Measurements from ENCODE around the gene GNB4. TPM values are rescaled to one million over a fixed set of nuclear protein-coding genes. Genes with fewer than 3 reads are reported as not detected.

GNB4 gene
- 11.0 to 18.4 TPM (median 16.6 TPM) in 5 replicates for total RNA-seq (2022; extraction: Qiagen RNA extraction)

GRCh38 chr3:179451265-179452175, at the start of gene GNB4:
TSS of gene GNB4 (minus strand) at chr3:179451470. CDS start at chr3:179426200, 25,270 bp downstream.

GRCh38 chr3:179347345-179348194, 103.7 kb downstream of the GNB4 start, which contains the start of gene MFN1:
TSS of gene MFN1 (plus strand) at chr3:179347709. CDS start at chr3:179348852, 1,143 bp downstream.

Other genes starting within 250 kb of the GNB4 start
- gene KCNMB3, start 200.4 kb downstream of the GNB4 start, total RNA-seq (2022; extraction: Qiagen RNA extraction) = 1.1 to 1.8 TPM (median 1.4 TPM) in 5 replicates
- gene ZNF639, start 128.4 kb downstream of the GNB4 start, total RNA-seq (2022; extraction: Qiagen RNA extraction) = 20.6 to 22.8 TPM (median 21.8 TPM) in 5 replicates
- 16.8 to 21.7 TPM (median 18.4 TPM) in 5 replicates for gene MFN1, start 103.8 kb downstream of the GNB4 start, total RNA-seq (2022; extraction: Qiagen RNA extraction)
- gene ACTL6A, start 111.5 kb upstream of the GNB4 start, total RNA-seq (2022; extraction: Qiagen RNA extraction) = 49.0 to 79.7 TPM (median 50.7 TPM) in 5 replicates
- gene MRPL47, start 153.2 kb upstream of the GNB4 start, total RNA-seq (2022; extraction: Qiagen RNA extraction) = 37.0 to 42.1 TPM (median 38.5 TPM) in 5 replicates
- 43.2 to 58.0 TPM (median 49.8 TPM) in 5 replicates for gene NDUFB5, start 153.3 kb upstream of the GNB4 start, total RNA-seq (2022; extraction: Qiagen RNA extraction)
- 8.2 to 12.7 TPM (median 10.5 TPM) in 5 replicates for gene USP13, start 201.6 kb upstream of the GNB4 start, total RNA-seq (2022; extraction: Qiagen RNA extraction)

Data from A549 treated with Hydrocortisone at 1 μM for 4 hours (cell line).